Effector CD4-positive, alpha-beta T cell (primary cell): ENCODE data around the gene RFT1.

Experiments
- DNase-seq: peaks from one replicate; pipeline ENCODE4 v3.0.0-alpha.2; 2020

RFT1 gene

DNA sequence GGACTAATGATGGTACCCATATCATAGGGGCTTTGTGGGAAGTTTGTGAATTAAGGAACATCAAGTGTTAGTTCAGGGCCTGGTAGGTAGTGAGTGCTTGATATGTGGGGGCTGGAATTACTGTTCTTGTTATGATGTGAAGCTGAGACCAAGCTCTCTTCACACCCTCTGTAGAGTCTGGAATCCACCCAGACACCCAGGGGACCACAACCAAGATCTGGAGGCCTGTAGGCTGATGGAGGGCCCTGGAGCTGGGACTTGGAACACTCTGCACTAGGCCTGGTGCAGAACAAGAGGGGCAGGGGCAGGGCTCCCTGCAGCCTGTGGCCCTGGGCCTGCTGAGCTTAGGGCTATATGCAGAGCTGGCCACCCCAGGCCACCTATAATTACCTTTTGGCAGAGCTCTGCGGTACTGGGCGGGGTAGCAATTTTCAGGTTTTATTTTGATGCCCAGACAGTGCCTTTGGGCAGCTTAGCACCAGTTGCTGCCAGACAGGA is 17.7 kb upstream of the RFT1 start:
- DNase-seq, result no peak

DNA sequence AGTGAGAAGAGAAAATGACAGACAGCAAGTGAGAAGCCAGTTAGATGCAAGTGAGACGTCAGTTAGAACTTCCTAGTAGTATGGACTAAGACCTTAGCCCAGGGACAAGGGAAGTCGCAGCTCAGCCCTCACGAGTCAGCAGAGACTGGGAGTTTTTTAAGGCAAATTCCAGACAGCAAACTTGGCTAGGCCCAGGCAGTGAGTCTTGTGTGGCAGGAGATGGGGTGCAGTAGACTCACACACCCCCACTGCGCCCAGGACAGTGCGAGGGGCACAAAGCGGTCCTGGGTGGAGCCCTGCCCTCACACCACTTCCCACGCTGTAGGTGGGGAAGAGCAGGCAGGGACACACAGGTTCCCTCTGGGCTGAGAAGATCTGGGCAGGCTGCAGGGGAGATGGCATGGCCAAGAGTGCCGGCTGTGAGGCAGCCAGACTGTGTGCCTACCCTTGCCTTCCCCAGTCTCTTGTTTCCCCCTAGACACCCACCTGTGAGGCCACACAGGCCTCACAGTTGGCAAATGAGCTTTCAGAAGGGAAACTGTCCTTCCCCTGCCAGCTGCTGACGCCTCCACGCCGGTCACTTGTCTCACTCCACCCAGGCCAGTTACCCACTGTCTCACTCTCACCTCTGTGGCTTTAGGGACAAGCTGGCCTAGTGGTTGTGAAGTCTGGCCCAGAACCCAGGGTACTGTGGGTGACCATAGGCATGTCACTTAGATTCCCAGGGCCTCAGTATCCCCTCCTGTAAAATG is 17.1 kb upstream of the RFT1 start:
- no peak for DNase-seq

DNA sequence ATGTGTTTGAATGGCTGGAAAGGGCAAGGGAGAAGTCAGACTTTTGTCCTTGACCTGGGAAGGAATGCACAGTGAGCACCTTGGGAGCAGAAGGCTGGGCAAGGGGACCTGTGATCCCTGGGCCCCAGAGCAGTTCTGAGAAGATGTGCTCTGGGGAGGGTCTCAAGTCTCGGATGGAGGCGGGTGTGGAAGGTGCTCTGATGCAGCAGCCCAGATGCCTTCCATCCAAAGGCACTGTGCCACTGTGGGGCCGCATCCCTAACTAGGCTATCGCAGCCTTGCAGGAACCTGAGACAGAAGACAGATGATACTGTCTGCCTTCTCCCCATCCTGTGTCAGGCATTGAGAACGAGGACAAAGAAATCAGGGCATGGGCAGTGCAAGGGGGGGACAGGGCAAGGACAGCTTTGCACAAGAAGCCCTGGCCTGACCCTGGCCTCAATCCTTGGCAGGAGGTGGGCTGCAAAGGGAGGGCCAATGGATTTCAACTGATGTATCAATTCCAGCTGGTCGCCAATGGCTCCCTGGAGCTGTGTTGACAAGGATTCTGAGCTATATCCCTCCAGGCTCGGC is 16.2 kb upstream of the RFT1 start:
- DNase-seq, result no peak

DNA sequence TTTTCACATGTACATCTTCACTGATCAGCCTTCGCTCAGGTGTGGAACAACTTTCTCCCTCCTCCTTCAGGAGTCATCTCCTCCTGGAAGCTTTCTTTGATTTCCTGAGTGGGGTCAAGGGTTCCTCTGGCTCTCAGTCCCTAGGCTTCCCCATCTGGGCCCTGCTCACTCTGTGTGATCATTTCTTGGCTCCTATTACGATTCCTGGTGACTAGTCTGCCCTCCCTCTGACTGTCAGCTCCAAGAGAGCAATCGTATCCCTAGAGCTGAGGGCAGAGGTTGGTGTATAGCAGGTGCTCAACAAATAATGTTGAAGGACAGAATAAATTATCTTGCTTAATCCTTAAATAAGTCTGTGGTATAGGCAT is 15.5 kb upstream of the RFT1 start:
- no peak for DNase-seq

DNA sequence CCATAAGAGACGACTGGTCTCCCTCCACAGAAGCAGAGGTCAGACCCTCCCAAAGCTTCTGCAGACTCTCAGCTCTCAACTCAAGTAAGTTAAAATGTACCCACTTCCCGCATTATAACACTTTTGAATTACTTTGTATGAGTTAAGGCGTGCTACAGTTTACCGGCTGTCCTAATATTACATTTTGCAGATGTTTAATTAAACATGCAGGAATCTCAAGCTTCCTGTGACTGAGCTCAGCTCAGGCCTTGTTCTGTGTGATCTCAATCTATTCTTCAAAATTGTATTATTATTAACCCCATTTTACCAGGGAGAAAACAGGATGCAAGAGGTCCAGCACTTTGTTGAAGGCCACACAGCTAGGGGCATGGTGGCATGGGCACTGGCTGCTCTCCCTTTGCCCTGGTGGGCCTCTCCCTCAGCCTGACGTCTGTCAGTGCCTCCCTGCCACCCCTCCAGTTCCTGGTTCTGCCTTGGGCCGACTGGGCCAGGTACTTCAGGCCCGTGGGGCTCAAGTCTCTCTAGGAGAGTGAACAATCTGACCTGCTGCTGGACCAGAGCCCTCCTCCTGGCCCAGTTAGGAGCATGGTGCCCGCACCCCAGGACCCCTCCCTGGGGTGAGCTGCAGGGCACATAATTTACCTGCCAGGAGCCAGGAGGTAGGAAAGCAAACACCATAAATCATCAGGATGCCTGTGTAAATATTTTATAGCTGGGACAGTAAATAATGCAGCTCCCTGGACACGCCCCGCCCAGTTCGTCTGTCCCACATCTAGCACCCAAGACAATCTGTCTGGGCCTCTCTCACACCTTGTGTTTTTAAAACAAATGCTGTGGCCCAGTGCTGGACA is 14.9 kb upstream of the RFT1 start:
- no peak for DNase-seq

DNA sequence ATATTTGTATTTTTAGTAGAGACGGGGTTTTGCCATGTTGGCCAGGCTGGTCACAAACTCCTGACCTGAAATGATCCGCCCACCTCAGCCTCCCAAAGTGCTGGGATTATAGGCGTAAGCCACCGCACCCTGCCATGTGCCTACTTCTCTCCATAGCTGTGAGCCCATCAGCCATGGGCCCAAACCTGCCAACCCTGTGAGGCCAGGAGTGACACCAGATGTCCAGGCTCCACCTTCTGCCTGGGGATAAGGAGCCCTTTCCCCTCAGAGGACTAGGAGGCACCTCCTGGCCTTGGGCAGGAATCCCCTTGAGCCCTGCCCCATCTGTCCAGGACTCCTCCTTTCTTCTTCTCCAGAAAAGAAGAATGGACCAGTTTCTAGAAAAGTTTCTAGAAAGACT is 14.2 kb upstream of the RFT1 start:
- DNase-seq, result no peak

DNA sequence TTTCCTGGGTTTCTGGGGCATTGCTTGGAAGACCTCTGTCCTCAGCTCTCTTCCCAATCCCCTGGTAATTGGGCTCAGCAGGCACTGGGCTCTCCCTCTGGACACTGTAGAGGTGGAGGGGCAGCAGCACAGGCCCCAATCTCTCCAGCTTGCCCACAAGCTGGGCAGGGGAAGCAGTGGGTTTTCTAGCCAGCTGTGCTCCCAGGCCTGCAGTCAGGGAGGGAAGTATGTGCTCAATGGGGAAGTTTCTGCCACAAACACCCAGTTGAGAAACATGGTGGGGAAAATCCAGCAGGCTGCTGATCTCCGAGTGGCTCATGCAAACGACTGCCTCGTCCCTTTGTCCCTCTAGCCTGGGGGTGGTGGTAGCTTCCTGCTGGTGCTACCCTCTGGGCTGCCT is 12.8 kb upstream of the RFT1 start:
- DNase-seq, result no peak

DNA sequence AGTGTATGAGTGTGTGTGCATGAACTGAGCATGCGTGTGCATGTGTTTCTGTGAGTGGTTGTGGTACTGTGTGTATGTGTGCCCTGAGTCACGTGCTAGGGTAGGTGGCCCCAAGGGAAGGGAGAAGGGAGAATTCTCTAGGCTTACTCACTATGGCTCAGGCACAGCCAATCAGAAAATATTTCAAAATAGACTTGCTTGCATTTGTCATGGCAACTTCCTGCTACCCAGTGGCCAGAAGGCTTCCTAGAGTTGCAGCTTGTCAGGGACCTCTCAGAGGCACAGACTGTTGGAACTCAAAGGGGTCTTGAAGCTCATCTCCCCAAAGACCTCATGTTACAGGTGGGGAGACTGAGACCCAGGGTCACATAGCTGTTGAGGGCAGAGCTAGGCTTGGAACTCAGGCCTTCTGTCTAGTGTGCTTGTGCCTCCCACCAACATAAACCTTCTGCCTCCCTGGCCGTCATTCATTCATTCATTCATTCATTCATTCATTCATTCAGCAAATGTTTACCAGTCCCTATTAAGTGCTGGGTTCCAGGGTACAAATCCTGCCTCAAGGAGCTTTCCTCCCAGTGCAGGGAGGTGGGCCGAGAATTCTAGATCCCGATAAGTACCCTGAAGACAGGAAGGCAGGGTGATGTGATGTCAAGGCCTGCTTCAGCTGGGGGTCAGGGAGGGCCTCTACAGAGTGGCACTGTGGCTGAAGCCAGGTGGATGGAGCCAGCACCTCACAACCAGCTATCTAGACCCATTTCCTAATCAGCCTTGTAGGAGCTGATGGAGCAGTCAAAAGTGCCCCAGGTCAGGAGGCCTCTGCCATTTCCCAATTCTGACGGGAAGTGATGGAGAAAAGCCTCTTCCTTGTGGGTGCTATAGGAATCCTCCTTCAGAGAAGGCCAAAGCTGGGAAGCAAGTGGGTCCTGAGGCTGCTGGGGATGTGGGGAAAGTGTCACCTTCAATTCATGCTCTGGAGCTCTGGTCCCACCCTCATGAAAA is 10.9 kb upstream of the RFT1 start:
- DNase-seq, result no peak

DNA sequence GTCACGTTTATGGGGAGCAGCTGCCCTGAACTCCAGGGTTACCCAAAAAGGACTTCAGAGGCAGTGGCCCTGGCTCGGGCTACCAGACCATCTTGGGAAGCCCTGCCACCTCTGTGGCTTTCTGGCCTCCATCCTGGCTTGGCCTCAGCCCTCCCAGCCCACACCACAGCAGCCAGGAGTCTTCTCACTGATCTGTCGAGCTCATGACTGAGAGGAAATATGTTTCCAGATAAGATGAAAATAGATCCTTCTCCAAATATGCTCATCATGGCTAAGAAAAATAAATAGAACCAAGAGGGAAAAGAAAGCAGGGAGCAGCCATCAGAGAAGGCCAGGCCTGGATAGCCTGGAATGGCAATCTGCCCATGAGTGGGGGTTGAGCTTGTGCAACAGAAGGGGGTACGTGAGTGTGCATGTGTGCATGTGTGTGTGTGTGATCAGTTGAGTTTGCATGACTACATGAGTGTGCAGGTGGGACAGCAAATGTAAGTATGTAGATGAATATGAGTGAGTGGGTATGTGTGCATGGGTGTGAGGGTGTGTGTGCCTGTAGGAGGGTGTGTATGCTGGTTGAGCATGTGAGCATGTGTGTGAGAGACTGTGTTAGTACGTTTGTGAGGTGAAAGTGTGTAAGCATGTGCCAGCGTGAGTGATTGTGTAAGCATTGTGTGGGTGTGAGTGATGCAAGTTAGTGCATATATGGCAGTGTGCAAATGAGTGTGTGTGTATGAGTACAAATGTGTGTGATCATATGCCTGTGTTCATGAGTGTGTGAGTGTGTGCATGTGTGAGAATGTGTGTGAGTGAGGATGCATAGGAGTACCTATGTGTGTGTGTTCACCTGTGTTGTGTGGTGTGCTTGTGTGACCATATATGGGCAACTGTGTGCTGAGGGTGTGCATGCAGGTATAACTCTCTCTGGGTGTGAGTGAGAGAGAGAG is 9.9 kb upstream of the RFT1 start:
- DNase-seq, result no peak

DNA sequence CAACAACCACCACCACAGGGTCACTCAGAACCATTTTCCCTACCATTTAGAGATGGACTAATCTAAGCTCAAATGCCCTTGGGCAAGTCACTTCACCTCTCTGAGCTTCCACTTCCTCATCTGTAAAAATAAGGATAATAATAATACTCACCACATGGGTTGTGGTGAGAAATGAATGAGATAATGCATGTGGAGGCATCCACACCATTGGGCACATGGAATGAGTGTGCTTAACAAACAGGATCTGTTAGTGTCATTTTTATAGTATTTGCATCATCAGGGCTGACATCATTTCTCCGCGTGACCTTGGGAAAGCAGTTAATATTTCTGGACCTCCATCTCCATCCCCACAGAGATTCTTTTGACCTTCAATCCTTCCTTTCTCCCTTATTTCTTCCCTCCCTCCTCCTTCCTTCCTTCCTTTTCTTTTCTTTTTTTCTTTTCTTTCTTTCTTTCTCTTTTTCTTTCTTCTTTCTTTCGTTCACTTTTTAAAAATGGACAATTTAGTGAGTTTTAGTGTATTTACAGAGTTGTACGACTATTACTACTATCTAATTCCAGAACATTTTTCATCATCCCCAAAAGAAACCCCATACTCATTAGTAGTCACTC is 7.7 kb upstream of the RFT1 start:
- DNase-seq, result no peak

DNA sequence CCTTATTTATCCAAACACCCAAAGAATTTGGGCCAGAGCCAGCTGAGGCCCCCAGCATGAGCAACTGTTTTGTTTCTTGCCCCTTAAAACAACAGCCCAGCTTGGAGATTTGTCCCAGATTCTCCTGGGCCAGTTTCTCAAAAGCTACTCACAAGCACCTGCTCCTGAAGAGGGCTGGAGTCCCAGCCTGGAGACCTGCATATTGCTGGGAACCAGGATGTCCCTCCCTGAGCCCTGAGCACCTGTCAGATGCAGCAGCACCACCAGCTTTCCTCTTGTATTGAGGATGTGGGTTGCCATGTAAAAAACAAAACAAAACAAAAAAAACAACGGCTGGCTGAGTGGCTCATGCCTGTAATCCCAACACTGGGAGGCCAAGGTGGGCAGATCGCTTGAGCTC is 7.0 kb upstream of the RFT1 start:
- DNase-seq, result no peak

DNA sequence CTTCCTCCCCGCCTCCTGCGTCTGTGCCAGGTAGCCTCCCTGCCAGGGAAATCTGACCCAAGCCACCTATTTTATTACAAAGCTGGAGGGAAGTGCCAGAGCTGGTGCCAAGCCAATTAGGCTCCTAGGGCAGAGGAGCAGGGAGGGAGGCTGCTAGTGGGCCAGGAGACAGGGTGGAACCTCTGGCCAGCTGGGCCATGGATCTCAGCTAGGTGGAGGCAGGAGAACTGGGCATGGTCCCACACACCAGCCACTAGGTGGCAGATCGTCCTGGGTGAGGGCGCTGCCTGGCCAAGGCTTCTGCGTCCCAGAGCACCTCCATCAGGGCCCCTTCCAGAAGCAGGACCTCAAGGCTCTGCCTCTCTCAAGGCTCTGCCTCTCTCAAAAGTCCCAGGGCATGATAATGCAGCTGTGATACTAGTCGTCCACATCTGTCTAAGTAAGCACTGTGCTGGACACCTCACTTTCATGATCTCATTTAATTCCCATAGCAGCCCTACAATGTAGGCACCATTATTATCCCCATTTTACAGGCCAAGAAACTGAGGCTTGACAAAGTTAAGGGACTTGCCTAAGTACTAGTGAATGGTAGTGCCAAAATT is 4.5 kb upstream of the RFT1 start:
- DNase-seq, result peak; percentile 25

DNA sequence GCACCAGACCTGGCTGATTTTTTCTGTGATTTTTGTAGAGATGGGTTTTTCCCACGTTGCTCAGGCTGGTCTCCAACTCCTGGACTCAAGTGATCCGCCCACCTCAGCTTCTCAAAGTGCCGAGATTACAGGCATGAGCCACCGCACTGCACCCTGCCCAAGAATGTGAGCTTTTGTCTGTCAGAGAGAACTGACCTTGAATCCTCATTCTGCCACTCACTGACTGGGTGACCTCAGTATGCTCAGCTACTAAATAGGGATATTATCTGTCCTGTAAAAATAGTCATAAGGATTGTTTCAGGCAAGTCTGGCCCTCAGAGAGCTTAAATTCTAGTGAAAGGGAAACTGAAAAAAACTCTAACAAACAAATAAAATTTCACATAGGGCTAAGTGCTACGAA is 2.1 kb upstream of the RFT1 start:
- no peak for DNase-seq

DNA sequence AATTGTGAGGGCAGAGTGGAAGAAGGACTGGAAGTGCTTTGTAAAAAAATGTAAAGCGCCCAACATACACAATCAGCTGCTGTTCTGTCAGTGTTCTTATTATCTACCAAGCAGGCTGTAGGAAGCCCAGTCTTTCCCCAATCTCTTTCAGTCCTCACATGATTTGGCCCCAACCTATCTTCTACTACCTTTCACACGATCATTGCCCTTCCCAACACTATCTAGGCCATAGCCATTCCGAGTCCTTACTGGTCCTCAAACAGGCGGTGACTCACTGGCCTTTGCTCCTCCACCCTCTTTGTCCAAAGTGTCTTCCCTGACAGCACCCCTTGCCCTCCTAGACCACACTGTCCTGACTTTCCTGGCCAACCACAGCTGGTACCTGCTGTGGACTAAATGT is 861 bp upstream of the RFT1 start:
- no peak for DNase-seq

DNA sequence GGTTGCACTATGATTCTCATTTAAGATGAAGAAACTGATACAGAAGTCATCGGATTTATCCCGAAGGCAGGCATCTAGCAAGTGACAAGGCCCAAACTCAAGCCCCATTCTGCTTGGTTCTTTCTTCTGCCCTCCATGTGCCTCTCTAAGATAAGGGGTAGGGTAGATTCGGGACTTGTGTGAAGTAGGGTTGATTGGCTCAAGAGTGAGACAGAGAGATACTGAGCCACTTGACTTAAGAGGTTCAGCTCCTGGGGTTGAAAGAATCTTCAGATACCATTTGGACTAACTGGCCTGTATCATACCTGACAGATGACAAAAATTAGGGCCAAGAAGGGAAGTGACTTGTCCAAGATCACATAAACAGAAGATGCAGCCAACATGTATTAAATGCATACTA is 891 bp downstream of the RFT1 start:
- no peak for DNase-seq

DNA sequence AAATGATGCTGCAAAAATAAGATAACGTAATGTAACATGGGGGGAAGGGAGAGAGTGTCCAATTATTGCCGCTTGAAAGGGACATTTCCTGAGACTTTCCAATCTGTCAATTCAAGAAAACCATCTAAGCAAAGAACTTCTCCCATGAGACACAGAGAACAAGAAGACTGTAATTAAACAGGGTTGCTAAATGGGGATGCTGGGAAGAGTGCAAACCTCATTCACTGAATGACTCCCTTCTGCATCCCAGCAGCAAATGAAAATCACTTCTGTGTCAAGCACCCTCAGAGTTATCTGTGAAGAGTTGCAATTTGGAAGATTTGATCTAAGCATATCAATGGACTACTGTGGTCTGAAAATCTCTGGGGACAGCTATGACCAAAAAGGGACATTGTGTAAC is 3.6 kb downstream of the RFT1 start:
- no peak for DNase-seq

DNA sequence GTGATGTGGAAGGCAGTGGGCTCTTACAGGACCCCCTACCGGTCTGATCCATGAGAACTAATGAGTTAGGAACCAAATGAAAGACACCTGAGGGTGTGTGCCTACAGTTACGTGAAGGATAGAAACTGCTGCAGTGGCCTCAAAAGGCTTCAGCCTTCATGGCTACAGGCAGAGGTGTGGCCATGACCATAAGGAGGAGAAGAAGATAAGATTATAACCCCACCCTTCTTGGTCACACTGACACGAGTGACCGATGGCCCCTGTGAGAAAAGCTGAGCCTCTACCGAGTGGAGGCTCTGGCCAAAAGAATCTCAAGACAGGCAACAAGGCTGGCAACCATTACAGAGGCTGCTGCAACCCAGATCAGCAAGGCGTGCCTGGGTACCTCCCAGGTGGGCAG is 6.3 kb downstream of the RFT1 start:
- DNase-seq, result no peak

DNA sequence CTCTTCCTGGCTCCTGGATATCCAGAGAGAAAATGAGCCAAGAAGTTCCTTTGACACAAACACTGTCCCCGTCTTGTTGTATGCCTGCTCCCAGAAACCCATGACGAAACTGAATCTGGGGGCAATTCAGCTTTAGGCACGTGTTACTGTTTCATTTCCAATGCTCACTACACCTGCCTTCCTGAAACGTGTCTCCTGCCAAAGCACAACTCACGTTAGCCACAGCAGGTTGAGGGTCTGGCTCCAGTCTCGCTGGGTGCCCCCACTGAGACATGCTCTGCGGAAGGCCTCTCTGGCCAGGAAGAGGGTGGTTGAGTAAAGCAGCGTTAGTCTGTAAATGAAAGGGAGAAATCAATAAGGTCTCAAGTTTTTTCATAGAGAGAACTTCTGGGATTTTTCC is 6.7 kb downstream of the RFT1 start:
- DNase-seq, result no peak

DNA sequence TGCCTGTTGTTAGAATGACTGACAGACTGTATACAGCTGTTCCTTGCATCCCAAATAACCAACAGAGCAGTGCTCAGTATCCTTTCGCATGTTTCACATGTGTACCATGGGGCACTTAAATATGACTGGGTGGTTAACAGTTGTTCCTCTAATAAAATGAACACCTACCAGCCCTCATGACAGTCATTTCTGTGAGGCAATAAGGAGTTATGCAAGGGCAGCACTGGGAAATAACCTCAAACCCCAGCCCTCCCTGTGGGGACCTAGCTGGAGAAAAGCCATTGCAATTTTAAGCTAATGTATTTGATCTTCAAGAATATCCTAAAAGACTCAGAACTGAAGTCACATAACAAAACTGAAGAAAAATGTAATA is 7.3 kb downstream of the RFT1 start:
- DNase-seq, result no peak

DNA sequence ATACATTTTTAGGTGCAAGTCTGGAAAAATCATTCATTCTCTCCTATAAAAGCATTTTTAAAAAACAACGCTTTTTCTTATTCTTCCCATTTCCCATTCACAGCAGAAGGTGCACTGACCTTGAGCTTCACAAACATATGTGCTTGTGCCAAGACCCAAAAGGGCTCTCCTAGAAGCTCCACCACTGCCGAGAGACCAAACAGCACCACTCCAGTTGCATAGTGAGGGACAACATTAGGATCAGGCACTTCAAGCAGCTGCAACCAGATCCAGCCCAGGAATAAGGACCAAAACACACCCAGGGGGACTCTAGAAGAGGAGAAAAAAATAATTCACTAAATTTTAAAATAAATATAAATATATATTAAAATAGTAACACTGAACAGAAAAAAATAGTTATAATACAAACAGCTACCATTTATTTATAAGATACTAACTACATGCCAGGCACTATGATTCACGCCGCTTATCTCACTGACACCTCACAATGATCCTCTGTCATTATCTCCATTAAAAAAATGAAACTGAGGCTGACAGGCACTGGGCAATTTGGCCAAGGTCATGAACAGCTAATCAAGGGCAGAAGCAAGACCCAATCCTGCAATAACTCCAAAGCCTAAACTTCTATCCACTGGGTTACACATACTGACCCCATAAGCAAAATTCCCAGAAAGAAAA is 7.8 kb downstream of the RFT1 start:
- no peak for DNase-seq
